ENCODE measurements around the gene GALNT3. TPM values are rescaled to one million over a fixed set of nuclear protein-coding genes. Genes with fewer than 3 reads are reported as not detected.

The GALNT3 gene
- total and polyA plus RNA-seq, 2 donors (not counting 1 experiment from before 2014, with no cell fraction given) = 5.7 to 15.9 TPM

DNA sequence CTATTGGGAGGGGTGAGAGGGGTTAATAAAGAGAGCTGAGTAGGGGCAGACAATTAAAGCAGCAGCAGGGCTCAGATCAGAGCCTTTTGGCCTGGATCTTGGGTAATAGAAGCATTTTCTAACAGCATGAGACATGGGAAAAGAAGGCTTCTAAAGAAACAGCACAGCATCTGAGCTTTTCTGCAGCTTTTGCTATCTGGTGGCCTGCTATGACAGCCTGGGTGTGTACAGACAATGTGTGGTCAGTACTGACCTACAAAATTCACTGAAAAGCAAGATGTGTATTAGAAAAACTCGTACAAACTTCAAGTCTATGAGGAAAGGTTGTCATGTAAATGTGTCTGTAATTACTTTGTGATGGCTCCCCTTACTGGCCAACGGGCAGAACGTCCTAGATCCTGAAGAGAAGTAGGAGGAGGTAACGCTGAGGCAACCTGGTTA, 95.6 kb downstream of the GALNT3 start:
- Histone ChIP-seq H3K4me3 (ENCODE audit: control extremely low read depth in 1 of 5, extremely low read depth in 1 of 5, insufficient read depth in 1 of 5, low read depth in 2 of 5, low read length in 4 of 5) (no peak overlapping the region), H2AFZ (ENCODE audit: insufficient read depth, low read depth, low read length, poor library complexity, severe bottlenecking) (peak overlapping the region; percentile 38), H3K36me3 (replicated peaks in 1 of 2; ENCODE audit: control extremely low read depth in 1 of 2, control insufficient read depth in 1 of 2, extremely low read depth in 1 of 2, insufficient read depth in 2 of 2, low read length in 1 of 2) (no peaks in the 10 kb centered on the region), H3K27me3 (replicated peaks in 1 of 4; ENCODE audit: control extremely low read depth in 1 of 4, control insufficient read depth in 3 of 4, insufficient read depth in 4 of 4, low read length in 3 of 4) (no peaks in the 10 kb centered on the region), H3K4me2 (replicated peaks; ENCODE audit: low read depth, low read length, poor library complexity, severe bottlenecking) (no peak overlapping the region), H3K9ac (ENCODE audit: low read length) (no peak overlapping the region), H3K4me1 (ENCODE audit: control insufficient read depth in 2 of 2, insufficient read depth in 2 of 2, low read length in 2 of 2) (no peaks in the 10 kb centered on the region), H3K27ac (ENCODE audit: low read length in 2 of 2) (no peak overlapping the region), H4K20me1 (ENCODE audit: control insufficient read depth, insufficient read depth, low read length, poor library complexity, severe bottlenecking) (no peaks in the 10 kb centered on the region), H3K79me2 (ENCODE audit: control insufficient read depth, insufficient read depth, low read length) (no peaks in the 10 kb centered on the region), H3K9me3 (ENCODE audit: control extremely low read depth in 1 of 3, control insufficient read depth in 2 of 3, insufficient read depth in 1 of 3, low read length in 2 of 3) (no peaks in the 10 kb centered on the region)
- H3K27me3 Mint-ChIP-seq = no peaks in the 10 kb centered on the region
- POLR2A ChIA-PET = no interaction called here
- no peak overlapping the region for H3K27ac Mint-ChIP-seq
- intact Hi-C loops (cut with micrococcal nuclease) = loop anchor here (1.0 to 10.0 kb wide), 4 partner anchors 134 to 704 kb away; no protein-coding TSS in a partner anchor
- ATAC-seq (ENCODE audit: low read depth) = peak; percentile 57
- CTCF ChIA-PET = interaction anchor here (0.7 to 2.1 kb wide), 10 partner anchors 8 to 963 kb away, joined by 3 to 7 read pairs (median 4); no protein-coding TSS in a partner anchor
- WGBS (ENCODE audit: insufficient coverage) = 6% methylated on average over 2 of the region's 4 CpGs
- H3K4me1 Mint-ChIP-seq = peaks cover 5% of the 10 kb centered on the region
- no peak overlapping the region for H3K4me3 Mint-ChIP-seq
- DNase-seq = peak; percentile 57
- TF ChIP-seq EZH2 (IDR thresholded peaks at IDR 0.05; ENCODE audit: borderline replicate concordance, insufficient read depth, low read depth, low read length, poor library complexity, severe bottlenecking) = no peak
- TF ChIP-seq, protein P1, sequence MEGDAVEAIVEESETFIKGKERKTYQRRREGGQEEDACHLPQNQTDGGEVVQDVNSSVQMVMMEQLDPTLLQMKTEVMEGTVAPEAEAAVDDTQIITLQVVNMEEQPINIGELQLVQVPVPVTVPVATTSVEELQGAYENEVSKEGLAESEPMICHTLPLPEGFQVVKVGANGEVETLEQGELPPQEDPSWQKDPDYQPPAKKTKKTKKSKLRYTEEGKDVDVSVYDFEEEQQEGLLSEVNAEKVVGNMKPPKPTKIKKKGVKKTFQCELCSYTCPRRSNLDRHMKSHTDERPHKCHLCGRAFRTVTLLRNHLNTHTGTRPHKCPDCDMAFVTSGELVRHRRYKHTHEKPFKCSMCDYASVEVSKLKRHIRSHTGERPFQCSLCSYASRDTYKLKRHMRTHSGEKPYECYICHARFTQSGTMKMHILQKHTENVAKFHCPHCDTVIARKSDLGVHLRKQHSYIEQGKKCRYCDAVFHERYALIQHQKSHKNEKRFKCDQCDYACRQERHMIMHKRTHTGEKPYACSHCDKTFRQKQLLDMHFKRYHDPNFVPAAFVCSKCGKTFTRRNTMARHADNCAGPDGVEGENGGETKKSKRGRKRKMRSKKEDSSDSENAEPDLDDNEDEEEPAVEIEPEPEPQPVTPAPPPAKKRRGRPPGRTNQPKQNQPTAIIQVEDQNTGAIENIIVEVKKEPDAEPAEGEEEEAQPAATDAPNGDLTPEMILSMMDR (IDR thresholded peaks at IDR 0.05) = peak; percentile 54
- no peaks in the 10 kb centered on the region for H3K9me3 Mint-ChIP-seq (ENCODE audit: insufficient read depth)

DNA sequence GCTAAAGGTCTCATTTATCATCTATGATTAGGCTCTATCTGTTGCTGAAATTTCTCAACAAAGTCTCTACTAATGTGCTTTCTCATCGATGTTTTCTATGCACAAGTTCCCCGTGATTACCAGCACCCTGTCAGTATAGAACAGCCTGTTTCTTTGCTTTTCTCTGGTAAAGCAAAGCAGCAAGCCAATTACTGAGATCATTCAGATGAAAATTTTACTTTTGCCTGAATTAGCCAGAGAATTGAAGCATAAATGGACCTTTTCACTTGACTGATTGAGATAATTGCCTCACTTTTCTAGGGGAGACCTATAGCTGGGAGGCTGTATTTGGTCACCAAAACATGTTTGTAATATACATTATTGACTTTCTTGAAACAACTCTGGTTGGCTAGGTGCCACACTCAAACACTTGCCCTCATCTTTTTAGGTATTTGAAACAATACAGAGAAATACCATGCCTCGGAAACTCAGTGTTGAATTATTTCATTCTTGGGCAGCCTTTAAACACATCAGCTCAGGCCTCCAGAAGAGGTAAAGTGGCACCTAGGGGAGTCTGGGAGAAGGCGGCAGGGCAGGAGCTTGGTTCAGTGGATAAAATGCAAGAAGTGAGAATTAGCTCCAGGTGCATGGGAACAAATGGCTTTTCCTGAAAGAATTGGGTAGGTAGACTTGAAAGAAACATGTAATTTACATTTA, 96.2 kb downstream of the GALNT3 start:
- Histone ChIP-seq H3K4me1 (ENCODE audit: control insufficient read depth in 2 of 2, insufficient read depth in 2 of 2, low read length in 2 of 2) (no peaks in the 10 kb centered on the region), H3K27ac (ENCODE audit: low read length in 2 of 2) (no peak overlapping the region), H4K20me1 (ENCODE audit: control insufficient read depth, insufficient read depth, low read length, poor library complexity, severe bottlenecking) (no peaks in the 10 kb centered on the region), H3K36me3 (replicated peaks in 1 of 2; ENCODE audit: control extremely low read depth in 1 of 2, control insufficient read depth in 1 of 2, extremely low read depth in 1 of 2, insufficient read depth in 2 of 2, low read length in 1 of 2) (no peaks in the 10 kb centered on the region), H3K27me3 (replicated peaks in 1 of 4; ENCODE audit: control extremely low read depth in 1 of 4, control insufficient read depth in 3 of 4, insufficient read depth in 4 of 4, low read length in 3 of 4) (no peaks in the 10 kb centered on the region), H3K4me3 (ENCODE audit: control extremely low read depth in 1 of 5, extremely low read depth in 1 of 5, insufficient read depth in 1 of 5, low read depth in 2 of 5, low read length in 4 of 5) (no peak overlapping the region), H3K4me2 (replicated peaks; ENCODE audit: low read depth, low read length, poor library complexity, severe bottlenecking) (no peak overlapping the region), H3K79me2 (ENCODE audit: control insufficient read depth, insufficient read depth, low read length) (no peaks in the 10 kb centered on the region), H3K9ac (ENCODE audit: low read length) (no peak overlapping the region), H3K9me3 (ENCODE audit: control extremely low read depth in 1 of 3, control insufficient read depth in 2 of 3, insufficient read depth in 1 of 3, low read length in 2 of 3) (no peaks in the 10 kb centered on the region), H2AFZ (ENCODE audit: insufficient read depth, low read depth, low read length, poor library complexity, severe bottlenecking) (no peak overlapping the region)
- DNase-seq = no peak
- CTCF ChIA-PET = interaction anchor here (0.7 to 2.1 kb wide), 9 partner anchors 8 to 962 kb away, joined by 3 to 7 read pairs (median 4); no protein-coding TSS in a partner anchor
- H3K9me3 Mint-ChIP-seq (ENCODE audit: insufficient read depth) = no peaks in the 10 kb centered on the region
- POLR2A ChIA-PET = no interaction called here
- no peak for ATAC-seq (ENCODE audit: low read depth)
- intact Hi-C loops (cut with micrococcal nuclease) = loop anchor here (1.0 to 10.0 kb wide), 4 partner anchors 133 to 703 kb away; no protein-coding TSS in a partner anchor
- TF ChIP-seq EZH2 (IDR thresholded peaks at IDR 0.05; ENCODE audit: borderline replicate concordance, insufficient read depth, low read depth, low read length, poor library complexity, severe bottlenecking) = no peak
- TF ChIP-seq, protein P1 (IDR thresholded peaks at IDR 0.05) = no peak
- H3K27ac Mint-ChIP-seq = no peak overlapping the region
- no peaks in the 10 kb centered on the region for H3K27me3 Mint-ChIP-seq
- H3K4me1 Mint-ChIP-seq = peaks cover 5% of the 10 kb centered on the region
- 100% methylated on average over 3 of the region's 4 CpGs for WGBS (ENCODE audit: insufficient coverage)
- H3K4me3 Mint-ChIP-seq = no peak overlapping the region

All from B cell (primary cell).